MM.1S (cell line): ENCODE results near the gene GPR153.

Experiments
- DNase-seq: peaks from one replicate; pipeline ENCODE4 v3.0.0-alpha.2; 2015
- H2AFZ ChIP-seq: fragments of 300-600 bp; sonication (generic); 2 replicates; pipeline ENCODE4 v1.6.0; 2016; ENCODE audit warnings: antibody characterized with exemption, low read length
- H3F3A ChIP-seq: fragments of 300-600 bp; sonication (generic); 2 replicates; pipeline ENCODE4 v1.6.1; 2016; ENCODE audit warnings: mild to moderate bottlenecking, antibody characterized with exemption, low read length, moderate library complexity, mixed read lengths; ENCODE audit not compliant: insufficient read depth
- H3K27ac ChIP-seq: fragments of 300-600 bp; sonication (generic); 2 replicates; pipeline ENCODE4 v1.5.1; 2016; ENCODE audit warnings: mild to moderate bottlenecking, low read length
- H3K27me3 ChIP-seq: fragments of 300-600 bp; sonication (generic); replicated peaks from 2 replicates; pipeline ENCODE4 v1.6.0; 2016; ENCODE audit warnings: low read length; ENCODE audit not compliant: insufficient read depth
- H3K36me3 ChIP-seq: fragments of 300-600 bp; sonication (generic); replicated peaks from 2 replicates; pipeline ENCODE4 v1.6.1; 2016; ENCODE audit warnings: mild to moderate bottlenecking, low read length, mixed read lengths; ENCODE audit not compliant: insufficient read depth
- H3K4me1 ChIP-seq: fragments of 300-600 bp; sonication (generic); 2 replicates; pipeline ENCODE4 v1.6.1; 2016; ENCODE audit warnings: low read length, mixed read lengths
- H3K4me2 ChIP-seq: fragments of 300-600 bp; sonication (generic); 2 replicates; pipeline ENCODE4 v1.6.0; 2016; ENCODE audit warnings: low read depth, low read length
- H3K4me3 ChIP-seq: fragments of 300-600 bp; sonication (generic); 2 replicates; pipeline ENCODE4 v1.5.1; 2016; ENCODE audit warnings: low read length, mixed read lengths
- H3K79me2 ChIP-seq: fragments of 300-600 bp; sonication (generic); 2 replicates; pipeline ENCODE4 v1.6.1; 2016; ENCODE audit warnings: mixed run types, low read length, mixed read lengths
- H3K9ac ChIP-seq: fragments of 300-600 bp; sonication (generic); 2 replicates; pipeline ENCODE4 v1.6.1; 2016; ENCODE audit warnings: low read length, mixed read lengths
- H3K9me2 ChIP-seq: fragments of 300-600 bp; sonication (generic); replicated peaks from 2 replicates; pipeline ENCODE4 v1.6.1; 2016; ENCODE audit warnings: mild to moderate bottlenecking, low read length, mixed read lengths; ENCODE audit not compliant: insufficient read depth
- H3K9me3 ChIP-seq: fragments of 300-600 bp; sonication (generic); replicated peaks from 2 replicates; pipeline ENCODE4 v1.6.1; 2016; ENCODE audit warnings: mild to moderate bottlenecking, low read length, mixed read lengths; ENCODE audit not compliant: insufficient read depth
- H4K20me1 ChIP-seq: fragments of 300-600 bp; sonication (generic); 2 replicates; pipeline ENCODE4 v1.6.1; 2016; ENCODE audit warnings: mild to moderate bottlenecking, low read length, moderate library complexity, mixed read lengths; ENCODE audit not compliant: insufficient read depth
- CTCF ChIP-seq: fragments of 300-600 bp; sonication (generic); IDR thresholded peaks from 2 replicates; pipeline ENCODE4 v1.5.1; 2016; ENCODE audit warnings: antibody characterized with exemption, low read length, mixed read lengths
- EZH2 ChIP-seq: fragments of 300-600 bp; sonication (generic); optimal IDR thresholded peaks from 2 replicates; pipeline ENCODE3; 2017; ENCODE audit warnings: low read depth, mild to moderate bottlenecking, antibody characterized with exemption, low read length, mixed read lengths
- EZH2phosphoT487 ChIP-seq: fragments of 300-600 bp; sonication (generic); IDR thresholded peaks from 2 replicates; pipeline ENCODE4 v1.6.1; 2018; ENCODE audit warnings: antibody characterized with exemption, low read length

The GPR153 gene

GRCh38 chr1:6211731-6212130, 49.2 kb downstream of the GPR153 start:
- H3K27me3 ChIP-seq, result peaks cover 32% of the 10 kb centered on the region
- no peaks in the 10 kb centered on the region for H3K9me3 ChIP-seq
- no peak overlapping the region for H3K9ac ChIP-seq
- H3K4me2 ChIP-seq, result no peak overlapping the region
- H3K4me1 ChIP-seq, result no peaks in the 10 kb centered on the region
- H3K79me2 ChIP-seq, result no peaks in the 10 kb centered on the region
- H3F3A ChIP-seq, result no peaks in the 10 kb centered on the region
- no peak overlapping the region for H3K27ac ChIP-seq
- H3K9me2 ChIP-seq, result no peaks in the 10 kb centered on the region
- no peak for TF ChIP-seq EZH2
- TF ChIP-seq EZH2phosphoT487, result no peak
- TF ChIP-seq CTCF, result no peak
- DNase-seq, result no peak
- H3K36me3 ChIP-seq, result no peaks in the 10 kb centered on the region
- H4K20me1 ChIP-seq, result no peaks in the 10 kb centered on the region
- no peak overlapping the region for H3K4me3 ChIP-seq
- H2AFZ ChIP-seq, result no peak overlapping the region

GRCh38 chr1:6210591-6211355, 50.1 kb downstream of the GPR153 start:
- Histone ChIP-seq H3F3A (no peaks in the 10 kb centered on the region), H3K9ac (no peak overlapping the region), H3K36me3 (no peaks in the 10 kb centered on the region), H3K9me2 (no peaks in the 10 kb centered on the region), H3K4me1 (no peaks in the 10 kb centered on the region), H4K20me1 (no peaks in the 10 kb centered on the region), H2AFZ (no peak overlapping the region), H3K4me2 (no peak overlapping the region), H3K79me2 (no peaks in the 10 kb centered on the region), H3K27ac (no peak overlapping the region), H3K9me3 (no peaks in the 10 kb centered on the region), H3K4me3 (no peak overlapping the region), H3K27me3 (peaks cover 38% of the 10 kb centered on the region)
- TF ChIP-seq EZH2 (no peak), CTCF (no peak), EZH2phosphoT487 (no peak)
- DNase-seq, result no peak

- no peak overlapping the region for H3K4me3 ChIP-seq
- H3K9me3 ChIP-seq, result no peaks in the 10 kb centered on the region
- no peak overlapping the region for H3K27ac ChIP-seq
- H3K4me2 ChIP-seq, result no peak overlapping the region
- H3K9ac ChIP-seq, result no peak overlapping the region
- DNase-seq, result no peak
- no peaks in the 10 kb centered on the region for H3F3A ChIP-seq
- H3K79me2 ChIP-seq, result no peaks in the 10 kb centered on the region
- H3K4me1 ChIP-seq, result no peaks in the 10 kb centered on the region
- H3K27me3 ChIP-seq, result peaks cover 40% of the 10 kb centered on the region
- no peaks in the 10 kb centered on the region for H3K36me3 ChIP-seq
- peak; percentile 19 for TF ChIP-seq CTCF
- no peak for TF ChIP-seq EZH2
- no peak overlapping the region for H2AFZ ChIP-seq
- H3K9me2 ChIP-seq, result no peaks in the 10 kb centered on the region
- no peaks in the 10 kb centered on the region for H4K20me1 ChIP-seq
These were observed 51.0 kb downstream of the GPR153 start for GRCh38 chr1:6209661-6210580.
